Measurements from ENCODE around the gene SP1.

GRCh38 chr12:53344487-53344823 is 35.5 kb upstream of the SP1 start:
- TF ChIP-seq, protein P1, sequence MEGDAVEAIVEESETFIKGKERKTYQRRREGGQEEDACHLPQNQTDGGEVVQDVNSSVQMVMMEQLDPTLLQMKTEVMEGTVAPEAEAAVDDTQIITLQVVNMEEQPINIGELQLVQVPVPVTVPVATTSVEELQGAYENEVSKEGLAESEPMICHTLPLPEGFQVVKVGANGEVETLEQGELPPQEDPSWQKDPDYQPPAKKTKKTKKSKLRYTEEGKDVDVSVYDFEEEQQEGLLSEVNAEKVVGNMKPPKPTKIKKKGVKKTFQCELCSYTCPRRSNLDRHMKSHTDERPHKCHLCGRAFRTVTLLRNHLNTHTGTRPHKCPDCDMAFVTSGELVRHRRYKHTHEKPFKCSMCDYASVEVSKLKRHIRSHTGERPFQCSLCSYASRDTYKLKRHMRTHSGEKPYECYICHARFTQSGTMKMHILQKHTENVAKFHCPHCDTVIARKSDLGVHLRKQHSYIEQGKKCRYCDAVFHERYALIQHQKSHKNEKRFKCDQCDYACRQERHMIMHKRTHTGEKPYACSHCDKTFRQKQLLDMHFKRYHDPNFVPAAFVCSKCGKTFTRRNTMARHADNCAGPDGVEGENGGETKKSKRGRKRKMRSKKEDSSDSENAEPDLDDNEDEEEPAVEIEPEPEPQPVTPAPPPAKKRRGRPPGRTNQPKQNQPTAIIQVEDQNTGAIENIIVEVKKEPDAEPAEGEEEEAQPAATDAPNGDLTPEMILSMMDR (IDR thresholded peaks at IDR 0.05) = no peak
- no peak for TF ChIP-seq POLR2AphosphoS5 (IDR thresholded peaks at IDR 0.05)
